Right lobe of liver (tissue), 6 donors: ENCODE results near the gene AGAP2. TPM values are rescaled to one million over a fixed set of nuclear protein-coding genes. Genes with fewer than 3 reads are reported as not detected.

Experiments used
- ATAC-seq, 4 donors: fragments of 200-7000 bp; cut with Tn5 transposase; one replicate each; pipeline ENCODE4 v1.9.1; 2020; ENCODE audit warnings: mild to moderate bottlenecking in 4 of 4, moderate library complexity in 4 of 4
- DNase-seq, 3 donors: peaks; one replicate each; pipeline ENCODE4 v3.0.0-alpha.2; 2020
- H3K27ac ChIP-seq, 3 donors: fragments of 200-600 bp; one replicate each; pipeline ENCODE4 v1.8.0; 2022
- H3K27me3 ChIP-seq, 2 donors: fragments of 200-600 bp; one replicate each; pipeline ENCODE4 v1.8.0; 2022
- H3K36me3 ChIP-seq, 4 donors: fragments of 200-600 bp; sonication (generic) in 1 of 4; one replicate each; pipeline versions ENCODE4 v1.5.1 to v1.8.0; 2017 to 2022; ENCODE audit warnings: control low read depth in 1 of 4
- H3K4me1 ChIP-seq, 4 donors: fragments of 200-600 bp; sonication (generic) in 1 of 4; one replicate each; pipeline versions ENCODE4 v1.5.1 to v1.8.0; 2017 to 2022; ENCODE audit warnings: control low read depth in 1 of 4
- H3K4me3 ChIP-seq, 3 donors: fragments of 200-600 bp; one replicate each; pipeline ENCODE4 v1.8.0; 2022
- H3K9me3 ChIP-seq, 4 donors: fragments of 200-600 bp; sonication (generic) in 1 of 4; one replicate each; pipeline versions ENCODE4 v1.5.1 to v1.8.0; 2017 to 2022; ENCODE audit warnings: control low read depth in 1 of 4
- POLR2A ChIP-seq: fragments of 450-650 bp; IDR thresholded peaks from one replicate; pipeline ENCODE4 v1.6.1; 2017; ENCODE audit warnings: antibody characterized with exemption, mild to moderate bottlenecking
- WGBS: methylation state at CpG from one replicate; pipeline ENCODE4 v1.1.6; 2018; ENCODE audit warnings: low coverage, low lambda C conversion rate; ENCODE audit not compliant: insufficient coverage; ENCODE audit errors: missing lambda C conversion rate; 5-methylcytosine and 5-hydroxymethylcytosine counted together
- intact Hi-C, 2 donors: fragments of 100-400 bp; cut with DNase I; formaldehyde crosslinking; loops; one replicate each; pipeline versions ENCODE4 v1.11.2 to v1.14.1; 2022
- total RNA-seq, 6 experiments: library from RNA; depleted of rRNA in 2 of 6; stranded (reverse); fragments of >200 nt in 2 of 6; fragmentation: NEBNext Ultra II Directional in 3 of 6; extraction: Animal tissue kit (Norgen Biotek cat#: 25700) in 3 of 6; gene quantifications; one replicate each; pipeline versions ENCODE4 v1.1.0 to v1.2.4, GENCODE V29; 2016 to 2023
- TF ChIP-seq, protein P1 (sequence below), 4 donors: fragments of 200-600 bp in 3 of 4; fragments of 450-650 bp in 1 of 4; IDR thresholded peaks; one replicate each; pipeline versions ENCODE4 v1.5.1 to v1.8.0; 2016 to 2022; ENCODE audit warnings: antibody characterized with exemption in 4 of 4, mild to moderate bottlenecking in 2 of 4
- donor health status: DM: no; HTN: yes; CAD: no.
- donor health status: DM: no; HTN: no; CAD: no.
- donor health status: DM: no; HTN: no; CAD: no.
- donor health status: DM: no; HTN: yes; CAD: no.
- donor health status: DM: no; HTN: yes; CAD: no.

AGAP2 gene
- total RNA-seq, 6 experiments from 2014 or later = 0.26 to 0.87 (median 0.57) TPM

DNA sequence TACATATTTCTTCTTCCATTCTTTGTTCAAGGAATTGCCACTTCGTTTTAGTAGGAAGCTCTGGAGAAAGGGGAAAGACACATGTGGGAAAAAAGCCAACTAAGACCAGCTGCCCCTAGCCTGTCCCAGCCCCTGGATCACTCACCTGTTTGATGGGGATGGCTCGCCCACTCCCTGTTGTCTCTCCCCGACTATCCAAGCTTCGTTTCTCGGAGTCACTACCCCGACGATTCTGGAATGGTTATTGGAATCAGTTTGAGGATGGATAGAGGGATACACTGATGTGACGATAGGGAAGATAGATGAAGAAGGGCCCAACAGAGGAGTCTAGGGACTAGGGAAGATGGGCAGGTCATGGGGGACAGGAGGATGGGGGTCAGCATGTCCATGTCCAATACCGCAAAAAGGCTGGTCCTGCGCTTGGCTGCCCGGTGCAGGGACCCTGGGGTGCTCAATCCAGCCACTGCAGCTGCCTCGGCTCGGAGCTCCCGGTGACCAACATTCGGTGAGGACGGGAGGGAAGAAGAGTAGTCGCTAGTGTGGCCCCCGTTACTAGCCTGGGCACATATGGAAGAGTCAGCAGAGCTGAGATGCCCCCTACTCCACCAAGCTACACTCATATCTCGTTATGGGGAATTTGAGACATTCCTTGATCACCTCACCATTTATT, 7.0 kb downstream of the AGAP2 start:
- DNase-seq = no peak
- WGBS = 49% methylated on average over 9 of the region's 19 CpGs
- H3K4me1 ChIP-seq = peaks cover 0 to 10% (median 0%) of the 10 kb centered on the region in 4 donors
- H3K4me3 ChIP-seq = no peak overlapping the region
- no peak for ATAC-seq
- H3K27ac ChIP-seq = no peak overlapping the region
- TF ChIP-seq, protein P1, sequence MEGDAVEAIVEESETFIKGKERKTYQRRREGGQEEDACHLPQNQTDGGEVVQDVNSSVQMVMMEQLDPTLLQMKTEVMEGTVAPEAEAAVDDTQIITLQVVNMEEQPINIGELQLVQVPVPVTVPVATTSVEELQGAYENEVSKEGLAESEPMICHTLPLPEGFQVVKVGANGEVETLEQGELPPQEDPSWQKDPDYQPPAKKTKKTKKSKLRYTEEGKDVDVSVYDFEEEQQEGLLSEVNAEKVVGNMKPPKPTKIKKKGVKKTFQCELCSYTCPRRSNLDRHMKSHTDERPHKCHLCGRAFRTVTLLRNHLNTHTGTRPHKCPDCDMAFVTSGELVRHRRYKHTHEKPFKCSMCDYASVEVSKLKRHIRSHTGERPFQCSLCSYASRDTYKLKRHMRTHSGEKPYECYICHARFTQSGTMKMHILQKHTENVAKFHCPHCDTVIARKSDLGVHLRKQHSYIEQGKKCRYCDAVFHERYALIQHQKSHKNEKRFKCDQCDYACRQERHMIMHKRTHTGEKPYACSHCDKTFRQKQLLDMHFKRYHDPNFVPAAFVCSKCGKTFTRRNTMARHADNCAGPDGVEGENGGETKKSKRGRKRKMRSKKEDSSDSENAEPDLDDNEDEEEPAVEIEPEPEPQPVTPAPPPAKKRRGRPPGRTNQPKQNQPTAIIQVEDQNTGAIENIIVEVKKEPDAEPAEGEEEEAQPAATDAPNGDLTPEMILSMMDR (IDR thresholded peaks at IDR 0.05) = no peak
- no peak for TF ChIP-seq POLR2A
- H3K9me3 ChIP-seq = no peaks in the 10 kb centered on the region
- H3K27me3 ChIP-seq = peaks cover 0 to 15% of the 10 kb centered on the region in 2 donors
- H3K36me3 ChIP-seq = no peaks in the 10 kb centered on the region
- intact Hi-C loops = no loop called here

DNA sequence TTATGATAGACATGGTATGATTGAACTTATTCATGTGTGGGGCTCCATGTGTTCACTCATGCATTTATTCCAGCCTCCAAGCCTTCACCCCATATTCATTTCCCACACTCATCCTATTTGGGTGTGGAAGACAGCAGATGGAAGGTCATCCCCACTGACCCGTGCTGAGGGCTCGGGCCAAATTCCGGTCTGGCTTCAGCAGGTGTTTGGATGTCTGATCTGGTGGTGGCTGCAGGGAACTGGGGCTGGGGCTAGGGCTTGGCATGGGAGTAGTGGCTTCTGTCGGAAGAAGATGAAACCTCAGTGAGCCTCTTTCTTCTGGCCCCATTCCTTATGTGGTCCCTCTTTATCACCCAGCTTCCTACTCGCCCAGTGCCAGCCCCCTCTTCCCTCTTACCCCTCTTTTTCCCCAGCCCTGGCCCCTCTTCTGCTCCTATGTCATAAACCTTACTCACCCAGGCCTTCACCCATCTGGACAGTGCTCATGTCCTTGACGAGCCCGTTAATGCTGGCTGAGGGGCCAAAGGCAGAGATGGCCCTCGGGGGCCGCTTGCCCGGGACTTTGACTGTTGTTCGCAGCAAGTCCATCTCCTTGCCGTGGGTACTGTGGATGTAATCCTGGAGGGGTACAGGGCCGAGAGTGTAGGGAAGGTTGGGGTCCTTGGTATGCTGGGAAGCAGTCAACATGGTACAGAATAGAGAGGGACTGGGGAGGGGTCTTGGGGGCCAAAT, 8.0 kb downstream of the AGAP2 start:
- ATAC-seq (no peak), DNase-seq (no peak)
- Histone ChIP-seq H3K27me3 (peaks cover 0 to 5% of the 10 kb centered on the region in 2 donors), H3K27ac (no peak overlapping the region), H3K9me3 (no peaks in the 10 kb centered on the region), H3K4me3 (no peak overlapping the region), H3K36me3 (no peaks in the 10 kb centered on the region), H3K4me1 (peaks cover 0 to 14% (median 0%) of the 10 kb centered on the region in 4 donors)
- TF ChIP-seq POLR2A = no peak
- TF ChIP-seq, protein P1 (IDR thresholded peaks at IDR 0.05) = no peak
- 77% methylated on average over 9 of the region's 13 CpGs for WGBS
- intact Hi-C loops = no loop called here

DNA sequence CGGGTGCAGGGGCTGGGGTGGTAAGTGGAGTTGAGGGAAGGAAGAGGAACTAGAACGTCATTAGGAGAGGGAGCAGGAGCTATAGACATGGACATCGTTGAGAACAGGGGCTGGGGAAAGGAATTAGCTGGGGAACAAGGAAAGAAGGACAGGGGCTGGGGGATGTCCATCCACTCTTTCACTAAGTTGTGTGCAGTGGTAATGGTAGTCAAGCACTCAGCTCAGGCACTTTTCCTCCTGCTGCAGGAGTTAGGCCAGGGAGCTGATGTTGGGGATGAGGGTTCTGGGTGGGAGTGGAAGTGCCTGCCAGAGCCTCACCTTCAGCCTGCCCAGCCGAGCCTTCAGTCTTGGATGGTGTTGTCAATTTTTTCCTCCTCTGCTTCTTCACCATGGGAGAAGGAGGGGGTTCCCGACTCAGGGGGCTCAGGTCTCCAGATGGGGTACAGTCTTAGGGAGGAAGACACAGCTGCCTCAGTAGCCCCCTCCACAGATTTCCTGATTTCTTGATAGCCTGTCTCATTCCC, 9.2 kb downstream of the AGAP2 start:
- DNase-seq (peak in 1 of 3 donors; percentile 38), ATAC-seq (no peak)
- intact Hi-C loops = no loop called here
- Histone ChIP-seq H3K27ac (no peak overlapping the region), H3K27me3 (peaks cover 0 to 5% of the 10 kb centered on the region in 2 donors), H3K4me1 (peaks cover 0 to 10% (median 0%) of the 10 kb centered on the region in 4 donors), H3K9me3 (no peaks in the 10 kb centered on the region), H3K4me3 (no peak overlapping the region), H3K36me3 (no peaks in the 10 kb centered on the region)
- TF ChIP-seq, protein P1 (IDR thresholded peaks at IDR 0.05) = no peak
- TF ChIP-seq POLR2A = no peak
- 41% methylated on average over 5 of the region's 5 CpGs for WGBS

- peaks cover 0 to 5% of the 10 kb centered on the region in 2 donors for H3K27me3 ChIP-seq
- TF ChIP-seq, protein P1 (IDR thresholded peaks at IDR 0.05) = no peak
- TF ChIP-seq POLR2A = no peak
- H3K27ac ChIP-seq = no peak overlapping the region
- intact Hi-C loops = no loop called here
- WGBS = 36% methylated on average over 10 of the region's 21 CpGs
- peaks cover 0 to 10% (median 0%) of the 10 kb centered on the region in 4 donors for H3K4me1 ChIP-seq
- DNase-seq (peak in 2 of 3 donors; percentile 44 to 55), ATAC-seq (peak in 1 of 4 donors; percentile 27)
- H3K9me3 ChIP-seq = no peaks in the 10 kb centered on the region
- H3K36me3 ChIP-seq = no peaks in the 10 kb centered on the region
- no peak overlapping the region for H3K4me3 ChIP-seq
These were observed 10.7 kb downstream of the AGAP2 start for GRCh38 chr12:57727758-57728395.
